HEK293 (cell line): ENCODE measurements around the gene SAMD11.

Experiments used
- SP2 ChIP-seq: fragments of 450-650 bp; formaldehyde crosslinking; IDR thresholded peaks from 2 replicates; pipeline ENCODE4 v1.5.1; 2016; ENCODE audit warnings: missing biosample characterization, missing genetic modification characterization
- YY1 ChIP-seq: fragments of 450-650 bp; formaldehyde crosslinking; IDR thresholded peaks from 2 replicates; pipeline ENCODE4 v1.5.1; 2018; ENCODE audit warnings: missing biosample characterization, missing genetic modification characterization
- ZNF223 ChIP-seq: fragments of 450-650 bp; formaldehyde crosslinking; IDR thresholded peaks from 2 replicates; pipeline ENCODE4 v1.5.1; 2016; ENCODE audit warnings: missing biosample characterization, missing genetic modification characterization
- ZNF23 ChIP-seq: fragments of 450-650 bp; formaldehyde crosslinking; IDR thresholded peaks from 2 replicates; pipeline ENCODE4 v1.5.1; 2016; ENCODE audit warnings: missing biosample characterization, missing genetic modification characterization, borderline replicate concordance
- ZNF274 ChIP-seq, 2 experiments: fragments of 200-500 bp in 1 of 2; fragments of 450-650 bp in 1 of 2; sonication (Bioruptor generic) in 1 of 2; formaldehyde crosslinking in 1 of 2; IDR thresholded peaks; 2 replicates each; pipeline versions ENCODE4 v1.5.1 to v1.6.1; 2014 to 2016; ENCODE audit warnings: borderline replicate concordance in 1 of 2, inconsistent platforms in 1 of 2, low read length in 1 of 2, missing biosample characterization in 1 of 2, missing genetic modification characterization in 1 of 2
- ZNF768 ChIP-seq: fragments of 450-650 bp; formaldehyde crosslinking; IDR thresholded peaks from 2 replicates; pipeline ENCODE4 v1.5.1; 2018; ENCODE audit warnings: missing biosample characterization, mild to moderate bottlenecking, missing genetic modification characterization
- TF ChIP-seq, protein P1 (sequence below): fragments of 450-650 bp; formaldehyde crosslinking; IDR thresholded peaks from 2 replicates; pipeline ENCODE4 v1.5.1; 2016; ENCODE audit warnings: missing biosample characterization, missing genetic modification characterization
- TF ChIP-seq, protein P2 (sequence below): fragments of 450-650 bp; formaldehyde crosslinking; IDR thresholded peaks from 2 replicates; pipeline ENCODE4 v1.5.1; 2016; ENCODE audit warnings: missing biosample characterization, missing genetic modification characterization

DNA sequence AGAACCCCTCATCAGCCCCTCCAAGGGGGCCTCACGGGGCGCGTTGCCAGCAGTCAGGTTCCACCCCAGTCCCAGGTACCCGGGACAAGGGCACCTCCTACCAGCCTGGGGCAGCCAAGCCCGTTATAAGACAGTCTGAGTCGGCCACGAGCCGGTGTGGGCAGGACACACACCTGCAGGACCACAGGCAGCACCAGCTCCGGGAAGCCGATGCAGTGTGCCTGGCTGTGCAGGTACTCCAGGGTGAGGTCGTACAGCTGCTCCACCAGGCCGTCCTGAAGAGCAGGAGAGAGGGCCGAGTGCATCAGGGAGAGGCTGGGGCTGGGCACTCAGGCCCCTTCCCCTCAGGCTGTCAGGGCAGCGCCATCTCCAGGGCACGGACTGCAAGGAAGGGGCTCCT is 24.2 kb downstream of the SAMD11 start:
- TF ChIP-seq YY1 = no peak
- TF ChIP-seq ZNF23 (tag by site-specific recombination) = no peak
- no peak for TF ChIP-seq ZNF223 (tag by site-specific recombination)
- TF ChIP-seq ZNF274 (IDR thresholded peaks at IDR 0.05; ENCODE audit: low read length) = no peak
- no peak for TF ChIP-seq ZNF274 (tag by site-specific recombination; IDR thresholded peaks at IDR 0.05; ENCODE audit: borderline replicate concordance)
- TF ChIP-seq, protein P1, sequence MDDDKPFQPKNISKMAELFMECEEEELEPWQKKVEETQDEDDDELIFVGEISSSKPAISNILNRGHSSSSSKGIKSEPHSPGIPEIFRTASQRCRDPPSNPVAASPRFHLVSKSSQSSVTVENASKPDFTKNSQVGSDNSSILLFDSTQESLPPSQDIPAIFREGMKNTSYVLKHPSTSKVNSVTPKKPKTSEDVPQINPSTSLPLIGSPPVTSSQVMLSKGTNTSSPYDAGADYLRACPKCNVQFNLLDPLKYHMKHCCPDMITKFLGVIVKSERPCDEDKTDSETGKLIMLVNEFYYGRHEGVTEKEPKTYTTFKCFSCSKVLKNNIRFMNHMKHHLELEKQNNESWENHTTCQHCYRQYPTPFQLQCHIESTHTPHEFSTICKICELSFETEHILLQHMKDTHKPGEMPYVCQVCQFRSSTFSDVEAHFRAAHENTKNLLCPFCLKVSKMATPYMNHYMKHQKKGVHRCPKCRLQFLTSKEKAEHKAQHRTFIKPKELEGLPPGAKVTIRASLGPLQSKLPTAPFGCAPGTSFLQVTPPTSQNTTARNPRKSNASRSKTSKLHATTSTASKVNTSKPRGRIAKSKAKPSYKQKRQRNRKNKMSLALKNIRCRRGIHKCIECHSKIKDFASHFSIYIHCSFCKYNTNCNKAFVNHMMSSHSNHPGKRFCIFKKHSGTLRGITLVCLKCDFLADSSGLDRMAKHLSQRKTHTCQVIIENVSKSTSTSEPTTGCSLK = no peak
- TF ChIP-seq ZNF768 (tag by site-specific recombination) = no peak
- no peak for TF ChIP-seq SP2
- TF ChIP-seq, protein P2, sequence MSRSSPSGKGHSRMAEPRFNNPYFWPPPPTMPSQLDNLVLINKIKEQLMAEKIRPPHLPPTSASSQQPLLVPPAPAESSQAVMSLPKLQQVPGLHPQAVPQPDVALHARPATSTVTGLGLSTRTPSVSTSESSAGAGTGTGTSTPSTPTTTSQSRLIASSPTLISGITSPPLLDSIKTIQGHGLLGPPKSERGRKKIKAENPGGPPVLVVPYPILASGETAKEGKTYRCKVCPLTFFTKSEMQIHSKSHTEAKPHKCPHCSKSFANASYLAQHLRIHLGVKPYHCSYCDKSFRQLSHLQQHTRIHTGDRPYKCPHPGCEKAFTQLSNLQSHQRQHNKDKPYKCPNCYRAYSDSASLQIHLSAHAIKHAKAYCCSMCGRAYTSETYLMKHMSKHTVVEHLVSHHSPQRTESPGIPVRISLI = no peak
